Vagina (tissue), 2 donors: ENCODE data around the gene SH3TC2.

Experiments
- POLR2A ChIP-seq, 2 donors: fragments of 450-650 bp; IDR thresholded peaks; one replicate each; pipeline ENCODE4 v1.6.1; 2017; ENCODE audit warnings: antibody characterized with exemption in 2 of 2, mild to moderate bottlenecking in 2 of 2, moderate library complexity in 2 of 2
- POLR2AphosphoS5 ChIP-seq, 2 donors: sonication (generic); formaldehyde crosslinking; IDR thresholded peaks; one replicate each; pipeline ENCODE4 v1.9.0; 2017; ENCODE audit warnings: antibody characterized with exemption in 2 of 2, mild to moderate bottlenecking in 2 of 2, low read depth in 1 of 2; ENCODE audit not compliant: insufficient read depth in 1 of 2

DNA sequence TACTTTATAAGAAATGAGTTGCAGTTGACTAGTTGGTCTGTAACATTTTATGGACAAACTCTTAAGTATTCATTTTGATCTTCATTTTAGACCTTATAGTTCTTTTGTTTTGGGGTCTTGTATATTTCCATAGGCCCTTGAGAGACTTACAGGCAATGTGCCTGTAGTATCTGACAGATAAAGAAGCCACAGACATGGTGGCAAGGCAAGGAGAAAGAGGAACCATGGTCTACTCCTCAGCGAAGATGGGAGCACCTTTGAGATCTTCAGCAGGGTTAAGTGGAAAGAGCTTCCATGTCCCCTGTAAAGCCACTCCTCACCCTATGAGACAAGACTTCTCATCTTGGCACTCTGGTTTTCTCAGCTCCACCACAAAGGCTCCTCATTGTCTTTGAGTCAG is 56.4 kb downstream of the SH3TC2 start:
- no peak for TF ChIP-seq POLR2AphosphoS5 (IDR thresholded peaks at IDR 0.05; ENCODE audit: insufficient read depth in 1 of 2, low read depth in 1 of 2)
- no peak for TF ChIP-seq POLR2A (IDR thresholded peaks at IDR 0.05)
